Inflammatory macrophage (primary cell): ENCODE results near the gene UCMA.

ENCODE experiments used
- DNase-seq, 2 donors: peaks; one replicate each; pipeline ENCODE4 v3.0.0-alpha.2; 2020 to 2022

The UCMA gene

DNA sequence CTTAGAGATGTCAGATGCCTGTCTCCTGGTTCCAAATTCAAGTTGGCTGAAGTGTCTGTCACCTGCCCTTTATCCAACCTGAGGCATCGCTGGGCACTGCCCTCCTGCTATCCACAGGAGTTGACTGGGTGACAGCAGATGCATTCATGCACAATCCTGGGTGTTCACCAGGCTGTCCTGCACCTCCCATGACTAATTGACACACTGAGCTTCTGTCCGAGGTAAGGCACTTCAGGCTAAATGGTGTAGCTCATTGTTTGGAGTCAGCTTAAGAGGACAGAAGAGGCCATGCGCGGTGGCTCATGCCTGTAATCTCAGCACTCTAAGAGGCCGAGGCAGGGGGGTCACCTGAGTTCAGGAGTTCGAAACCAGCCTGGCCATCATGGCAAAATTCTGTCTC, 2.4 kb downstream of the UCMA start:
- no peak for DNase-seq

DNA sequence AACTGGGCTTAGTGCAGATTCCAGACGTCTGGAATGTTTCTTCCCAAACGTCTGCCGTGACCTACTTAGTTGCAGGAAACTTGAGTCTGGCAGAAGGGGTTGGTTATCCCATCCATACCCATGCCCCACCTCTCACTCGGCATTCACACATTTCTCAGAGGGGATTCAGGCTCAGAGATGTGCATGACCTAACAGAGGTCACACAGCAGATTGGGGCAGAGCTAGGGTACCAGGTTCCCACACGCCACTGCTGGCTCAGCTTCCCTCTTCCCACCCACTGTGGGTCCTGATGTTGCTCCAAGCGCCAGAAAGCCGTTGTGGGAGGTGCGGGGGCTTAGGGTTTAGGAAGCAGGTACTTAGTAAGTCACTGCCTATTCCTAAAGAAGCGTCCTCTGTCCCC, 3.0 kb downstream of the UCMA start:
- no peak for DNase-seq

DNA sequence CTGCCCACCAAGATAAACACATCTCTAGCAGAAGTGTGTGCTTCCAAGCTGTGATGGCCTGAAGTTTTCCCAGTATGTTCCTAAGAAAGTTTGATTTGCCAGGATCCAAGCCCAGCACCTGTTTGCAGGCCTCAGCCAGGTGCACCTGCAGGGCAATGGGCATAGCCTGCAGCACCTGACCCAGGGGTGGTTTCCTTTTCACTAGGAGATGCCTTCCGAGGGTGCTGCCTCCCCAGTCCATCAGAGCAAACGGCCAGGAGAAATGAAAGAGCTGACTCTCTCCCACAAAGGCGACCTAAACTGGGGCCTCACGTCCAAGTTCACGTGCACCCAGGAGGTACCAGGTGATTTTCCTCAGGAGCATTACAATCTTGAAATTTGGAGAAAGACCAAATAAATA, 7.1 kb downstream of the UCMA start:
- no peak for DNase-seq

DNA sequence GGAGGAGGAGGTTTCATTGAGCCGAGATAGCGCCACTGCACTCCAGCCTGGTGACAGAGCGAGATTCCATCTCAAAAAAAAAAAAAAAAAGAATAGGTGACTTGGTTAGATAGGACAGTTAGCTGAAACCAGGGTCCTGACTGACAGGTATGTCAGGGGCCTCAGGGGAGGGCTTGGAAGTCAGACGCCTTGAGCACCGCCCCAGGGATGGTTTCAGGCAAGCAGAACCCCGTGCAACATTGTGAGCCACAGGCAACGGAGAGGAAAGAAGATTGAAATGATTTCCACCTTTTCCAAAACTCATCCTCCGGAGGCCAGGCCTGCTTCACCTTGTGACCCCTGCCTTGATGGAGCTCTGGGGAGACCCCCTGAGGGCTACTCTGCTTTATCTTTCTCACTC, 8.6 kb downstream of the UCMA start:
- DNase-seq = no peak

DNA sequence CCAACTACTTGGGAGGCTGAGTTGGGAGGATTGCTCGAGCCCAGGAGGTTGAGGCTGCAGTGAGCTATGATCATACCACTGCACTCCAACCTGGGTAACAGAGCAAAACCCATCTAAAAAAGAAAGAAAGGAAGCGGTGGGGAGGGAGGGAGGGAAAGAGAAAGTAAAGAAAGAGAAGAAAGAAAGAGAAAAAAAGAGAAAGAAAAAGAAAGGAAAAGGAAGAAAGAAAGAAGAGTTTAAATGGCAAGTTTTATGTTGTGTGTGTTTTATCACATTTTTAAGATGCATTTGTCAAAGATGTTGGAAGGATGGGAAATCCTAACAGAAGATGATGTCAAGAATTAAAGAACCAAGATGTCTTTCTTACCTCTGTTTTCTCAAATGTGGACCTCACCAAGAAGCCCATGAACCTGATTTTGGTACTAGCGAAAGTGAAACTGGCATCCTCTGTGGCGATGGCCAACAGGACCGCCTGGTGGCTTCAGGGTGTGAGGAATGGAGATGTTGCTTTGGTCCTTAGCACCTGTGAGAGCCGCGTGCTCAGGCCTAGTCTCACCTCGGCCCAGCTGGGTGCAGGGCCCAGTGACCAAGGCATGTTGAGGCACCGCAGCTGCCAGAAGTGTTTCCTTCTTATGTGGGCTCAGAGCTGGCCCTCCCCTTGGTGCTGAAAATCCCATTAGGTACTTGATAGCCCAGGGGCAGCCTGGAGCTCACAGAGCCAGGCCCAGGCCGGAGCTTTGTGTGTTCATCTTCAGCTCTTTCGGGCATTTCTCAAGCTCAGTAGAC, 9.8 kb downstream of the UCMA start:
- DNase-seq = no peak

GRCh38 chr10:13223241-13223640, 10.9 kb downstream of the UCMA start:
- DNase-seq = no peak

DNA sequence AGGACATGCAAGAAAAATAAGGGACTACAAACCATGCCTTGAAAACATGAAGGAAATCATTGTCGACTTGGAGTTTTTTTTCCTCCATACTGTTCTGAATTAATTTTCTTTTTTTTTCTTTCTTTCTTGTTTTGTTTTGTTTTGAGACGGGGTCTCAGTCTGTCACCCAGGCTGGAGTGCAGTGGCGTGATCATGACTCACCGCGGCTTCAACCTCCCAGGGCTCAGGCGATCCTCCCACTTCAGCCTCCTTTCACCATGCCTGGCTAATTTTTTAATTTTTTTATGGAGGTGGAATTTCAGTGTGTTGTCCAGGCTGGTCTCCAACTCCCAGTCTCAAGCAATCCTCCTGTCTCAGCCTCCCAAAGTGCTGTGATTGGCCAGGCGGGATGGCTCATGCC, 11.6 kb downstream of the UCMA start:
- no peak for DNase-seq

DNA sequence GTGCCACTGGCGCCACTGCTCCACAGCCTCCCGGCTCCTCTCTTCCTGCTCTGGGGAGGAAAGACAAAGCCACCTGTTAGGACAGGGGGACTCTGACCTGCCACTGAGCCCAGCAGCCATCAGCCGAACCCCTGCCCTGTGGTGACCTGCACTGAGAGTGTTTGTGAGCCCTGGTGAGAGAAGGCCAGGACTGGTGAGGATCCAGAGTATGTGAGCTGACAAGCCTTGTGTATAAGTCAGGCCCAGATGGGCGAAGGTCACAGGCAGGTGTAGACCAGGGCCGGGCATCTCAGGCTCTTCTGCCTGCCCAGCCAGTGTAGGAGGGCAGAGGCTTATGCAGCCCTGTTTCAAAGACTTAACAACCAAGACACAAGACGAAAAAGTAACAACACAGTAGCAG, 12.0 kb downstream of the UCMA start:
- no peak for DNase-seq

- DNase-seq = no peak
These were observed 12.6 kb downstream of the UCMA start for GRCh38 chr10:13221572-13221971.

DNA sequence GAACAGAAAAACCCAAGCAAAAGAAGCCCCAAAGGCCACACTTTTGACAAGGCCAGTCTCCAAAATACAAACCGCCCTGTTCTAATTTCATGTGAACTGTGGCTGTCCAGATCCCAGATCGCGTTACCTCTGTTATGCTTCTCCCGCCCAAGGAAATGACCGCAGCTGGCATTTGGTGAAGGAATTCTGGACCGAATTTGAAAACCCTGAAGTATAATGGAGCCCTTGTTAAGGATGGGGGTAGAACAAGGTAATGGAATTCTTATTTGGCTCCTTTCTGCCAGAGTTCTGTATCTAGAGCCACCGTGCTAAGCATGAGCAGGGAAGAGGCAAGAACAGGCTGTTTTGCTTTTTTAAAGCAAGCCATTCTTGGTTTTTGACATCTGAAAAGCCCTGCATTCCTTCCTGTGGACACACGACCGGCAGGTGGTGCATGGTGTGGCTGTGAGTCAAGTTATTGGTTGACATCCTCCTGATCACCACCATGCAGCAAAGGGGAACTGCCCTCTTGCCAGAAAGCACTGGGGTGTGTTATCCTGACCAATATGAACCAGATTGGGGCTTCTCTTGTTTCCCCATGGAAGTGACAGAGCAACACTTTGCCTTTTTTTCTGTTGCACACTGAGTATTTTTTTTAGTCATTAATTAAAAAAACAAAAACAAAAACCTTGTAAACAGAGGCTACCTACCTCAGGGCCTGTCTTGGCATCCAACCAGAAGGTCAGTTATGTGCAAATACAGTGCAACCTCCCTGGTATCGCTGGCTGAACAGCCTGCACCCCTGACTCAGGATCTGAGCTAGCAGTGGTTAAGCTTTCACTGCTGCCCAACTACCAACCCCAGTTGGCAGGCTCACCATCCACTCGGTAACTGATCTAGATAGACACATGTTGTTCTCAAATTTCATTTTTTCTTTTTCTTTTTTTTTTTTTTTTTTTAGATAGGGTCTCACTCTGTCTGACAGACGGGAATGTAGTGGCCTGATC, 14.2 kb downstream of the UCMA start:
- DNase-seq = no peak

- DNase-seq = no peak
These were observed 15.3 kb downstream of the UCMA start for GRCh38 chr10:13218878-13219277.

GRCh38 chr10:13213163-13213562, 21.0 kb downstream of the UCMA start:
- no peak for DNase-seq

DNA sequence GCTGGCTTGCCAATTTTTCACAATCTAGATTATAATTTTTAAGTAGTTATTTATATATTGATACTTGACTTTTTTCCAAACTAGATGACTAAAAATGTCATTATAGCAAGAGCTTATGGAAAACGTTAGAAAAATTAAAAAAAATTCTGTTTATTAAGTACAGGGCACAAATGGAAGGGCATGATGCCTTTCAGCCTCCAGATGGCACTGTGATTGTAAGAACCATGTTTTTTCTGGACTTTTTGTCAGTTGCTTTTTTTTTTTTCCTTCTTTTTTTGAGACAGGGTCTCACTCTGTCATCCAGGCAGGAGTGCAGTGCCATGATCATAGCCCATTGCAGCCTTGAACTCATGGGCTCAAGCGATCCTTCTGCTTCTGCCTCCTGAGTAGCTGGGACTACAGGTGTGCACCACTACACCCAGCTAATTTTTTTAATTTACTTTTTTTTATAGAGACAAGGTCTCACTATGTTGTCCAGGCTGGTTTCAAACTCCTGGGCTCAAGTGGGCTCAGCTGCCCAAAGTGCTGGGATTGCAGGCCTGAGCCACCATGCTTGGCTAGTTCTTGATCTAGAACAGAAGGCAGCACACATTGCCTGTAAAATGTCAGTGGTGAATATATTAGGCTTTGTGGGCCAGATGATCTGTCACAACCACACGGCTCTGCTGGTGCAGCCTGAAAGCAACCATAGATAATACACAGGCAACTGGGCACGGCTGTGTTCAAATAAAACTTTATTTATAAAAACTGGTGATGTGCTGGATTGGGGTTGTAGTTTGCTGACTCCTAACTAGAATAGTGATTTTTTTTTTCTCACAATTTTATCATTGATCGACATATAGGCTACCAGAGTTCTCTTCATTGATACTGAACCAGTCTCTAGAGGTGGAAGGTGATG, 27.4 kb downstream of the UCMA start:
- peak in 1 of 2 donors; percentile 9 for DNase-seq

GRCh38 chr10:13206091-13206490, 28.1 kb downstream of the UCMA start:
- DNase-seq = no peak

DNA sequence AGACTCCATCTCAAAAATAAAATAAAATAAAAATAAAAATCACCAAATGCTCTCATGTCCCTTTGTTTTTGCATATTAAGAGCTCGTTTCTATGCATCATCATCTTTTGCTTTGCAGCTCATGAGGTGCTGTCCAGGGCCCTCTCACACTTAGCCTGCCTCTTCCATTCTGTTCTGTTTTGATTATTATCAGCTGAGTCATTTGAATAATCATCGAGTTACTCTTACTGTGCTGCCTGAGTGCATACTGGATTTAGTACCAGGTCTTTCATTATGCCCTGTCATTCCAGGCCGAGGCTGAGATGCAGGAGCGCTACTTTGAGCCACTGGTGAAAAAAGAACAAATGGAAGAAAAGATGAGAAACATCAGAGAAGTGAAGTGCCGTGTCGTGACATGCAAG, 33.0 kb downstream of the UCMA start:
- DNase-seq = no peak

GRCh38 chr10:13195016-13195415, 39.2 kb downstream of the UCMA start:
- no peak for DNase-seq

GRCh38 chr10:13193637-13194036, 40.5 kb downstream of the UCMA start:
- no peak for DNase-seq

DNA sequence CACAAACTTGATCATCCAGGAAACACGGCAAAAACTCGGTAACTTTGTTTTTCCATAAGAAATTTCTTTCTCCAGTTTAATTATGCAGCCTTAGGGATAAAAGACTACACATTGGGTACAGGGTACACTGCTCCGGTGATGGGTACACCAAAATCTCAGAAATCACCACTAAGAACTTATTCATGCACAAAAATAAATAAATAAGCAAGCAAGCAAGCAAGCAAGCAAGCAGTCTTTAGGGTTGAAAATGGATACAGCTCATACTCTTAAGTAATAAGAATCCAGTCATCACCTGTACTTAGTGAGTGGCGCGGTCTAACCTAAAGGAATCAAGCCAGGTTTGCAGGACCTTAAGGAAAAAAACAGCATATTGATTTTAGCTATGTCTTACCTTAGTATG, 42.8 kb downstream of the UCMA start:
- DNase-seq = no peak

DNA sequence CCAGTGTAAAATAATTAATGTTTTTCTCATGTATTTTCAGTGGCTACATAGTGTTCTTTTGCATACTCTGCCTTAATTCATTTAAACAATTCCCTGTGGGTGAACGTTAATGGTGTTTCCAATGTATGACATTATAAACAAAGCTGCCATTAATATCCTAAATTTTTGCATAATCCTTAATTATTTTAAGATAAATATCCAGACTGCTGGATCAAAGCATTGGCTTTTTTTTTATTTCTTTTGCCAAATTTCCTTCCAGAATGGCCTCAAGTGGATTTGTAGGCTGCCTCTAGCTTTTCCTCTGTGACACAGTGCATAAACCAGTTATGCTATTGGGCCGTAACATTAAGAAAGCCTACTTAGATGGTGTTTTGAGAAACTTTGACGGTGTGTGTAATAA, 43.4 kb downstream of the UCMA start:
- no peak for DNase-seq

DNA sequence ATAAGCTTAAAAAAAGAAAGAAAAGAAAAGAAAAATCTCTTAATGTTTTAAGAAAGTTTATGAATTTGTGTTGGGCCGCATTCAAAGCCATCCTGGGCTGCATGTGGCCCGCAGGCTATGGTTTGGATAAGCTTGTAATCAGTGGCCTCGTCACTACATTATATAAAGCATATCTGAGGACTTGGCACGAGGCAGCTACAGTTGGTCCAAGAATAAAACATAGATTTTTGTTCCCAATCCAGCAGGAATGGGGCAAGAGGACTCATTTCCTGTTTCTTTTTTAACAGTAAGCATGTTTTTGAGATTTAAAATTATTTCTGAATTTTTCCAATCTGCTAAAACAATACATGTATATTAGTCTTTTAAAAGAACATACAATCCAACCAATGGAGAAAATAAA, 44.2 kb downstream of the UCMA start:
- no peak for DNase-seq

DNA sequence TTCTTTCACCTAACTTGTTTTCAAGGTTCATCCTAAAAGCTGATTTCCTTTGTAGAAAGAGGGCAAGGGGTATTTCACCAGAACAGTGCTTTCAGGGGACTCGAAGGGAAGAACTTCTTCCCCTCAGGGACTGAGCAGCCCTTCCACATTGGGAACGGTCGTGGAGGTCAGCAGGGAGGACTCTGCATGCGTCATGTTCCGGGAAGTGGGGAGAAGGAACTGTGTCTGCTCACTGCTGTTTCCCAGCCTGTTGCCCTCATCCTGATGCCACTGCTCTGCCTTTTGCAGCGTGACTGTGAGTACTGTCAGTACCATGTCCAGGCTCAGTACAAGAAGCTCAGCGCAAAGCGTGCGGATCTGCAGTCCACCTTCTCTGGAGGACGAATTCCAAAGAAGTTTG, 45.6 kb downstream of the UCMA start:
- DNase-seq = no peak

DNA sequence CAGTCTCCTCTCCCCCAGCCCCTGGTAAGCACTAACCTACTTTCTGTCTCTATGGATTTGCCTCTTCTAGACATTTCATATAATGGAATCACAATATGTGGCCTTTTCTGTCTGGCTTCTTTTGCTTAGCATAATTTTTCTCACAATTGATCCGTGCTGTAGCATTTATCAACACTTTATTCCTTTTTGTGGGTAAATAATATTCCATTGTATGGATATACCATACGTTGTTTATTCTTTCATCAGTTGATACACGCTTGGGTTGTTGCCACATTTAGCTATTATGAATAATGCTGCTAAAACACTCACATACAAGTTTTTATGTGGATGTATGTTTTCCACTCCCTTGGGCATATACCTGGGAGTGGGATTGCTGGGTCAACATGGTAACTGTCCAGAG, 47.0 kb downstream of the UCMA start:
- DNase-seq = no peak
